Fibroblast of the aortic adventitia (primary cell): ENCODE results near the gene NUDT6. TPM values are rescaled to one million over a fixed set of nuclear protein-coding genes. Genes with fewer than 3 reads are reported as not detected.

ENCODE experiments used
- DNase-seq: peaks from one replicate; pipeline ENCODE4 v3.0.0-alpha.2; 2010; ENCODE audit warnings: low read depth
- H3K4me3 ChIP-seq: 2 replicates; pipeline ENCODE4 v1.5.1; 2011; ENCODE audit warnings: low read depth, mild to moderate bottlenecking, control low read depth, low read length, moderate library complexity
- total RNA-seq: library from RNA; depleted of rRNA; stranded (reverse); fragments of >200 nt; gene quantifications from 2 replicates; pipeline ENCODE4 v1.2.3, GENCODE V29; 2012; ENCODE audit warnings: low replicate concordance
- TF ChIP-seq, protein P1 (sequence below): IDR thresholded peaks from 2 replicates; pipeline ENCODE4 v1.5.1; 2011; ENCODE audit warnings: mild to moderate bottlenecking, low read length, control low read depth, inconsistent platforms; ENCODE audit not compliant: insufficient read depth

NUDT6 gene
- total RNA-seq, 1 donor = 8.5 TPM

DNA sequence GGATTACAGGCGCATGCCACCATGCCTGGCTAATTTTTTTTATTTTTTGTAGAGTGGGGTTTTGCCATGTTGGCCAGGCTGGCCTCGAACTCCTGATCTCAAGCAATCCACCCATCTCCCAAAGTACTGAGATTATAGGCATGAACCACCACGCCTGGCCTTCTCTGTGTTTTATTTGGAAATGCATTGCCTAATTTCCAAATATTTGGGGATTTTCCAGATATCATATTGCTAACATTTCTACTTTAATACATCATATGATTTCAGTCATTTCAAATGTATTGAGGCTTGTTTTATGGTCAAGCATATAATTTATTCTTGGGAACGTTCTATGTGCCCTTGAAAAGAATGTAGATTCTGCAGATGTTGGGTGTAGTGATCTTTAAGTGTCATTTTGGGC is 57.0 kb downstream of the NUDT6 start:
- TF ChIP-seq, protein P1, sequence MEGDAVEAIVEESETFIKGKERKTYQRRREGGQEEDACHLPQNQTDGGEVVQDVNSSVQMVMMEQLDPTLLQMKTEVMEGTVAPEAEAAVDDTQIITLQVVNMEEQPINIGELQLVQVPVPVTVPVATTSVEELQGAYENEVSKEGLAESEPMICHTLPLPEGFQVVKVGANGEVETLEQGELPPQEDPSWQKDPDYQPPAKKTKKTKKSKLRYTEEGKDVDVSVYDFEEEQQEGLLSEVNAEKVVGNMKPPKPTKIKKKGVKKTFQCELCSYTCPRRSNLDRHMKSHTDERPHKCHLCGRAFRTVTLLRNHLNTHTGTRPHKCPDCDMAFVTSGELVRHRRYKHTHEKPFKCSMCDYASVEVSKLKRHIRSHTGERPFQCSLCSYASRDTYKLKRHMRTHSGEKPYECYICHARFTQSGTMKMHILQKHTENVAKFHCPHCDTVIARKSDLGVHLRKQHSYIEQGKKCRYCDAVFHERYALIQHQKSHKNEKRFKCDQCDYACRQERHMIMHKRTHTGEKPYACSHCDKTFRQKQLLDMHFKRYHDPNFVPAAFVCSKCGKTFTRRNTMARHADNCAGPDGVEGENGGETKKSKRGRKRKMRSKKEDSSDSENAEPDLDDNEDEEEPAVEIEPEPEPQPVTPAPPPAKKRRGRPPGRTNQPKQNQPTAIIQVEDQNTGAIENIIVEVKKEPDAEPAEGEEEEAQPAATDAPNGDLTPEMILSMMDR = no peak
- peak; percentile 69 for DNase-seq
- no peak overlapping the region for H3K4me3 ChIP-seq

DNA sequence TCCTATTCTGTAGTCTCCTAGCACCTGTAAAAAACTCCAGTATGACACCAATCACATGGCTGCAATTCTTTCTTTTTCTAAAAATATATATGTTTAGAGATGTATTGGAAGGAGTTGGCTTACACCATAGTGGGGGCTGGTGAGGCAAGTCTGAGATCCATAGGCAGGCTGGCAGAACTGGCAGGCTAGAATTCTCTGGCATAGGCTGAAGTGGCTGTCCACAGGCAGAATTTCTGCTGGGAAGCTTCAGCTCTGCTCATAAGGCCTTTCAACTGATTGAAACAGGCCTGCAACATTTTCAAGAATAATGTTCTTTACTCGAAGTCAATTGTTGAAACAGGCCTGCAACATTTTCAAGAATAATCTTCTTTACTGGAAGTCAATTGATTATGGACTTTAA is 58.8 kb downstream of the NUDT6 start:
- no peak overlapping the region for H3K4me3 ChIP-seq
- TF ChIP-seq, protein P1 = no peak
- no peak for DNase-seq

DNA sequence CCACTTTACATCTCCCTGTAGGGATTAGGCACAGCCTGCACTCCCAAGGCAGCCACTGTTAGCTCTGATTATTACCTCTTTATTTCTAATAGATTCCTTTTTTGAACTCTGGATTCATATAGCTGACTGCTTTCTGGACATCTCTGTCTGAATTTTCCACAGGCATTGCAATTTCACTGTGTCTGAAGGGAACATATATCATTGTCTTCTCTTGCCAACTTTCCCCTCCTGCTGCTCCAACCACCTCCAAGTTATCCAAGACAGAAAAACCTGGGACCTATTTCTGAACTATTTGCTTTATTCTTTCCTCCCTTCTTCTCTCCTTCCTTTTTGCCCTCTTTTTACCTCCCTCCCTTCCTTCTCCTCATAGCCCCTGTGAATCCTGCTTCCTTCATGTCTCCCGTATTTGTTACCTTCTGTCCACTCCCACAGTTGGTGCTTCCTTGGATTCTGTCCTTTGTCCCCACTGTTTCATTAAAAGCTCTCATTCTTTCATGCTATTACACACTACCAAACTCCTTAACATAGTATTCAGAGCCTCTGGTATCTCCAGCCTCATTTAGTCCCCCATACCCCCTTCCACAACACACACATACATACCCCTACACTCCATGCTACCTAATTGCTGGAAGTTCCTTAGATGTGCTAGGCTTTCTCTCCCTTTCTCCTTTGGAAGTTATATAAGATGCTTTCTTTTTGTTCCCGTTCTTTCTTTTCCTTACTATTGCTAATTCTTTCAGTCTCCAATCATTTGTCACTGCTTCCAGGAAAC is 61.0 kb downstream of the NUDT6 start:
- no peak for DNase-seq
- TF ChIP-seq, protein P1 = no peak
- no peak overlapping the region for H3K4me3 ChIP-seq

DNA sequence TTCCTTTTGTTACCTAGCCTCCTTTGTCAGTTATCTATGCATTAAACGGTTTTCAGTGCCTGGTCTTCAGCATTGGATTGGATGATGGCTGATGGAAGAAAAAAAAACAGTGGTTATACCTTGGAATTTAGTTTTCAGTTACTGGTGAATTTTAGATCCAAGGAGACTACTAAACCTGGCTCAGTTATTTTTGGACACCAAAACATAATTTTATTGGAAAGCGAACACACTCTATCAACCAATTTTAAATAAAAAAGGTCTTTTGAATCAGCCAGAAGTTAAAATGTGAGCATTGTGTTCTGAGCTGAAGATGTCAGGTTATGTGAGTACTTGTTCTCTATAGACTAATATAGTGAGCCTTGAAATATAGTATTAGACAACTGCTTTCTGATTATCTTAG is 63.7 kb downstream of the NUDT6 start:
- H3K4me3 ChIP-seq = no peak overlapping the region
- DNase-seq = no peak
- TF ChIP-seq, protein P1 = no peak

DNA sequence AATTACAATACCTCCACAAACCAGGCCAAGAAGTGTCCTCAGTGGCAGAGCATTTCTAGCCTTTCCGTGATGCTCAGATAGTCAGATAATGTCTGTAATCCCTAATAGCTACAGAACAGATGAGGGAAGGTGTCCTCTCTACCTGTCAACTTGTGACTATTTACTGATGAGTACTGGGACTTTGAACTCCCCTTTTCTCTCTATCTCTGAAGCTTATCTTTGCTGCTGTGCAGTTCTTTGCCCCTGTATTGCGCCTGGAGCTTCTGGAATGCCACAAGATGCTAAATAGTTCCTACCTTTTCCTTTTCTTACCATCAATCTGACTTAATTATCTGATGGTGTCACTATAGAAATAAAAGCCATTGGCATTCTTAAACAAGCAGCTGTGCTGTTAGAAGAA is 65.2 kb downstream of the NUDT6 start:
- no peak for DNase-seq
- H3K4me3 ChIP-seq = no peak overlapping the region
- TF ChIP-seq, protein P1 = no peak

DNA sequence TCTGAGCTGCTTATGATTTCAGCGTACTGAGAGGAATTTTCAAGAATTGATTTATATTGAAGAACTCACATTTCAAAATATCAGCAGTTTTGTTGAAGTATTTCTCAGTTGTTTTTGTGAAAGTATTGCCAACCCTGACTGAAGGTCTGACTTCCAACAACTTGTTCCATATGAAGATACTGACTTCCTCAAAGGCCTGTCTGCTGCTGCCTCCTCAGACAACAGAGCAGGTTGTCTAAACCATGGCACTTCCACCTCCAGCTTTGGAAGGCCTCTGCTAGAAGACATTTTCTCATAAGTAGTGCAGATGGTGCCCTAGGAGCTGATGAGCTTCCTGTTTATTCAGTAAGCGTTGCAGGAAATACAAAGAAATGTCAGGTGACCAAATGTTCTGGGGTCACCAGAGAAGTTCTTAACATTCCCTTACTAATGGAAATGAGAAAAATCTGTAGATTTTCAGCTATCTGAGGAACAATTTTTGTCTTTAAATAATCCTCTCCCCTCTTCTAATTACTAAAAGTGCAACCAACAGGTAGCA is 67.0 kb downstream of the NUDT6 start:
- H3K4me3 ChIP-seq = no peak overlapping the region
- no peak for DNase-seq
- TF ChIP-seq, protein P1 = no peak
